NCI-H2081 (cell line): Measurements from ENCODE around the gene SMIM31.

Source experiments
- DNase-seq, 2 experiments: peaks; one replicate each; lab custom pipeline; 2025; lab: John Stamatoyannopoulos, UW

SMIM31 gene

GRCh38 chr4:164783976-164784375 is 30.0 kb downstream of the SMIM31 start:
- DNase-seq: no peak

- DNase-seq: no peak
These were observed 35.1 kb downstream of the SMIM31 start for GRCh38 chr4:164789047-164789446.

- DNase-seq: no peak
These were observed 36.3 kb downstream of the SMIM31 start for GRCh38 chr4:164790249-164790648.

GRCh38 chr4:164799410-164799809 is 45.5 kb downstream of the SMIM31 start:
- DNase-seq: no peak

- no peak for DNase-seq
These were observed 46.9 kb downstream of the SMIM31 start for GRCh38 chr4:164800786-164801185.

GRCh38 chr4:164802301-164802901 is 48.5 kb downstream of the SMIM31 start:
- no peak for DNase-seq

- no peak for DNase-seq
These were observed 49.8 kb downstream of the SMIM31 start for GRCh38 chr4:164803702-164804101.

GRCh38 chr4:164807611-164808010 is 53.7 kb downstream of the SMIM31 start:
- no peak for DNase-seq

GRCh38 chr4:164813554-164813953 is 59.6 kb downstream of the SMIM31 start:
- DNase-seq: no peak

- no peak for DNase-seq
These were observed 61.8 kb downstream of the SMIM31 start for GRCh38 chr4:164815711-164816110.

- DNase-seq: no peak
These were observed 65.4 kb downstream of the SMIM31 start for GRCh38 chr4:164819366-164819765.

- DNase-seq: no peak
These were observed 67.8 kb downstream of the SMIM31 start for GRCh38 chr4:164821711-164822110.

- DNase-seq: no peak
These were observed 70.7 kb downstream of the SMIM31 start for GRCh38 chr4:164824581-164824980.

GRCh38 chr4:164828955-164829354 is 75.0 kb downstream of the SMIM31 start:
- no peak for DNase-seq

GRCh38 chr4:164846566-164846965 is 92.6 kb downstream of the SMIM31 start:
- DNase-seq: peak; percentile 20 to 86

GRCh38 chr4:164847016-164847415 is 93.1 kb downstream of the SMIM31 start:
- DNase-seq: no peak

- DNase-seq: peak in 1 of 2 experiments; percentile 55
These were observed 94.2 kb downstream of the SMIM31 start for GRCh38 chr4:164847967-164848649.
